H1 (cell line): ENCODE results near the gene P3H4.

ENCODE experiments used
- BRCA1 ChIP-seq: IDR thresholded peaks from 2 replicates; pipeline ENCODE4 v1.6.1; 2012; ENCODE audit warnings: low read depth, low read length, improper control_type of control experiment
- CREB1 ChIP-seq: IDR thresholded peaks from 2 replicates; pipeline ENCODE4 v1.6.1; 2012; ENCODE audit warnings: inconsistent platforms
- CTCF ChIP-seq, 3 experiments: IDR thresholded peaks; 1 replicate in 2 of 3; 2 replicates in 1 of 3; pipeline versions ENCODE4 v1.5.1 to v1.6.1; 2011; ENCODE audit warnings: low read length in 3 of 3, mild to moderate bottlenecking in 3 of 3, inconsistent platforms in 2 of 3, low read depth in 1 of 3, moderate library complexity in 1 of 3; ENCODE audit not compliant: insufficient read depth in 1 of 3; ENCODE audit errors: control extremely low read depth in 1 of 3
- HDAC2 ChIP-seq, 2 experiments: fragments of 300-600 bp in 1 of 2; sonication (generic) in 1 of 2; IDR thresholded peaks; 2 replicates each; pipeline ENCODE4 v1.6.1; 2011 to 2012; ENCODE audit warnings: low read depth in 2 of 2, low read length in 2 of 2, mild to moderate bottlenecking in 2 of 2, moderate library complexity in 2 of 2, borderline replicate concordance in 1 of 2, inconsistent platforms in 1 of 2
- POLR2A ChIP-seq, 2 experiments: IDR thresholded peaks; 1 replicate in 1 of 2; 2 replicates in 1 of 2; pipeline ENCODE4 v1.6.1; 2011; ENCODE audit warnings: low read depth in 2 of 2, low read length in 2 of 2, mild to moderate bottlenecking in 2 of 2; ENCODE audit errors: control extremely low read depth in 1 of 2
- POLR2AphosphoS5 ChIP-seq: IDR thresholded peaks from 2 replicates; pipeline ENCODE4 v1.6.1; 2011; ENCODE audit warnings: low read depth, low read length

GRCh38 chr17:41769985-41770384 lies 41.8 kb downstream of the P3H4 start:
- TF ChIP-seq CTCF (IDR thresholded peaks at IDR 0.05; ENCODE audit: control extremely low read depth in 1 of 3, insufficient read depth in 1 of 3, low read depth in 1 of 3, low read length in 3 of 3) (no peak), CREB1 (no peak), POLR2AphosphoS5 (no peak), HDAC2 (IDR thresholded peaks at IDR 0.05; ENCODE audit: borderline replicate concordance in 1 of 2, low read depth in 2 of 2, low read length in 2 of 2) (no peak), POLR2A (IDR thresholded peaks at IDR 0.05; ENCODE audit: control extremely low read depth in 1 of 2, low read depth in 2 of 2, low read length in 2 of 2) (no peak), BRCA1 (no peak)
